GM19238 (cell line): ENCODE data around the gene ANKRD23.

Experiments
- DNase-seq: peaks from one replicate; pipeline ENCODE4 v3.0.0; 2011; ENCODE audit warnings: low spot score; ENCODE audit not compliant: insufficient read length

ANKRD23 gene

GRCh38 chr2:96877631-96878092 lies 33.8 kb upstream of the ANKRD23 start:
- DNase-seq = no peak

GRCh38 chr2:96877042-96877451 lies 33.2 kb upstream of the ANKRD23 start:
- no peak for DNase-seq

- no peak for DNase-seq
Measured at GRCh38 chr2:96876269-96877041, 32.6 kb upstream of the ANKRD23 start.

- no peak for DNase-seq
Measured at GRCh38 chr2:96875498-96876268, 31.9 kb upstream of the ANKRD23 start.

GRCh38 chr2:96874198-96874831 lies 30.5 kb upstream of the ANKRD23 start:
- peak; percentile 61 for DNase-seq

- no peak for DNase-seq
Measured at GRCh38 chr2:96873651-96874096, 29.9 kb upstream of the ANKRD23 start.

- DNase-seq = no peak
Measured at GRCh38 chr2:96872591-96873349, 28.9 kb upstream of the ANKRD23 start.

GRCh38 chr2:96870626-96871255 lies 26.9 kb upstream of the ANKRD23 start:
- no peak for DNase-seq

GRCh38 chr2:96869822-96870625 lies 26.2 kb upstream of the ANKRD23 start, which contains the start of gene SEMA4C:
Gene SEMA4C, minus strand, starts transcription at chr2:96870080. Its CDS starts 2,194 bp downstream, at chr2:96867886.
- DNase-seq = peak; percentile 55

- no peak for DNase-seq
Measured at GRCh38 chr2:96869281-96869821, 25.5 kb upstream of the ANKRD23 start.

GRCh38 chr2:96868555-96869280 lies 24.9 kb upstream of the ANKRD23 start:
- DNase-seq = peak; percentile 90

- peak; percentile 44 for DNase-seq
Measured at GRCh38 chr2:96867756-96868554, 24.1 kb upstream of the ANKRD23 start.

GRCh38 chr2:96866986-96867755 lies 23.4 kb upstream of the ANKRD23 start:
- no peak for DNase-seq

- DNase-seq = no peak
Measured at GRCh38 chr2:96866586-96866985, 22.8 kb upstream of the ANKRD23 start.

GRCh38 chr2:96866149-96866548 lies 22.3 kb upstream of the ANKRD23 start:
- no peak for DNase-seq

GRCh38 chr2:96865654-96866053 lies 21.8 kb upstream of the ANKRD23 start:
- no peak for DNase-seq
